GM12892 (cell line): ENCODE measurements around the gene MYH3.

Source experiments
- DNase-seq: peaks from one replicate; pipeline ENCODE4 v3.0.0; 2011; ENCODE audit not compliant: insufficient read length
- FAIRE-seq: peaks from 2 replicates; lab custom pipeline; 2011; peaks lifted over from hg19 to GRCh38; lab: Jason Lieb, UNC
- POLR2A ChIP-seq: IDR thresholded peaks from 2 replicates; pipeline ENCODE4 v1.6.1; 2011; ENCODE audit warnings: low read depth, low read length, control low read depth
- POLR2AphosphoS5 ChIP-seq: IDR thresholded peaks from 2 replicates; pipeline ENCODE4 v1.6.1; 2011; ENCODE audit warnings: low read depth, low read length, control low read depth
- TAF1 ChIP-seq: IDR thresholded peaks from 2 replicates; pipeline ENCODE4 v1.6.1; 2011; ENCODE audit warnings: low read depth, mild to moderate bottlenecking, control low read depth, low read length, borderline replicate concordance

Gene MYH3

GRCh38 chr17:10674704-10675103 is 17.6 kb upstream of the MYH3 start:
- DNase-seq: no peak
- FAIRE-seq: no peak
- TF ChIP-seq TAF1 (no peak), POLR2A (no peak), POLR2AphosphoS5 (no peak)

DNA sequence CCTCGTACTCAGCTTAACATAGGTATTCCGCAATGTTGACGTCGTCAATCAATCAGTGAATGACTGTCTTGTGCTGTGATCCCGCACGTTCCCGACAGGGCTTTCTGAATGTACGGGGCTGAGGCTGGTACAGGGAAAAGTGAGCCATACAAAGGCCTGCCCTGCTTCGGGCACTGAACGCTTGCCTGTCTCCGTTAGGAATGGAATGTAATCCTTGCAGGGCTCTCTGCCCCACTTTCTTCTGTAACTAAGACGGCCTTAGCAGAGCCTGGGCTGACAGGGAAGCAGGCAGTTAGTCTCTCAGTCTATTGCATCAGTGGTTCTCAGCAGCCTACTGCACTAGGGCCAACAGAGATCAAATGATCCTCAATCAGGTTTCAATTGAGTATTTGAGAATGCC is 16.2 kb upstream of the MYH3 start:
- no peak for DNase-seq
- FAIRE-seq: no peak
- no peak for TF ChIP-seq TAF1
- no peak for TF ChIP-seq POLR2AphosphoS5
- no peak for TF ChIP-seq POLR2A

GRCh38 chr17:10668775-10669174 is 11.7 kb upstream of the MYH3 start:
- TF ChIP-seq TAF1 (no peak), POLR2AphosphoS5 (no peak), POLR2A (no peak)
- no peak for DNase-seq
- FAIRE-seq: no peak

DNA sequence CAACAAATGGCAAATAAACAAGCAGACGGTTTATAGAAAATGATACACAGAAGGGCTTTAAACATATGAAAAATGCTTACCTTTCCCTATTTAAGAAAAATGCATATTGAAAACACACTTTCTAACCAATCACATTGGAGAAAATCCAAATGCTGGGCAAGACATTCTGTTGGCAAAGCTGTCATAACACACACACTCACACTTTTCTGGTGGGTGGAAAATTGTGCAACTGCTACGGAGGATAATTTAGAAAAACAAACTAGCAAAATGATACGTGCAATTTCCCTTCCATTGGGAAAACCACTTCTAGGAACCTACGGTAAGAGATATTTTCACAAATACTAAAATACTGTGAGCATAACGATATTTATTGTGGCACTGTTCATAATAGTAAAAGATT is 9.8 kb upstream of the MYH3 start:
- TF ChIP-seq TAF1 (no peak), POLR2A (no peak), POLR2AphosphoS5 (no peak)
- DNase-seq (no peak), FAIRE-seq (no peak)

GRCh38 chr17:10664571-10664970 is 7.5 kb upstream of the MYH3 start:
- TF ChIP-seq TAF1 (no peak), POLR2A (no peak), POLR2AphosphoS5 (no peak)
- no peak for DNase-seq
- FAIRE-seq: no peak

DNA sequence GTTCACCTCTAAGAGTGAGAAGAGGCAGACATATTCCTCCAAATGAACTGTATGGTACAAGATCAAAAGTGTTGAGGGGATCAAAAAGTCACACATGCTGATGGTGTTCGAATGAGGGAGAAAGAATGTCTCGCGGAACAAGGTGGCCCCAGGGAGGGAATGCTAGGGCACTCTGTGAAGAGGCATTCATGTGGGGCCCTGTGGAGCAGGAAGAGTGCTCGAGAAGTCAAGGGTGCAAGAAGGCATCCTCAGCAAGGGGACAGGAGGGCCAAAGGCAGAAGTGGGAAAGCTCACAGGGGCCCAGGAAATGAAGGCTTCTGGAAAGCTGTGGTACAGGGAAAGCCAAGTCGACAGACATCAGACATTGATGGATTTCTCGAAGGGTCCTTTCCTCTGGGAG is 6.1 kb upstream of the MYH3 start:
- TF ChIP-seq POLR2A (no peak), TAF1 (no peak), POLR2AphosphoS5 (no peak)
- DNase-seq (no peak), FAIRE-seq (no peak)

GRCh38 chr17:10661437-10661836 is 4.3 kb upstream of the MYH3 start:
- FAIRE-seq (no peak), DNase-seq (no peak)
- TF ChIP-seq POLR2A (no peak), TAF1 (no peak), POLR2AphosphoS5 (no peak)

DNA sequence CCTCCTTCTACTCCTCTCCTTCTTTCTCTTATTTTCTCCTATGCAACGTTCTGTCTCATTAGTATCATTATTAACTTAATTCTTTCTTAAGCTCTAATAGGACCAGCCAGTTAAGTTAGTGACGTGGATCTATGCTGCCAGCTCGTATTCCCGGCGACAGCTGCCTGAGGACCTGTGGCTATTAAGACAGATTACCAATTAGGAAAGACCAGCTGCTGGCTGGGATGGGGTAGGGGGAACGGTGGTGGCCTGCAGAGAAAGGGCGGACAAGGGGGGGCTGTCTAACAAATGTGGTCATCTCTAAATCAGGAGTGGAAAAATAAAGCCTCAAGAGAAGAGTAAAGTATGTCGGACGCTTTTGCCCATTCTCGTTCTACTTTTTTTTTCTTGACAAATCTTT is 770 bp upstream of the MYH3 start:
- DNase-seq (no peak), FAIRE-seq (no peak)
- TF ChIP-seq POLR2A (no peak), POLR2AphosphoS5 (no peak), TAF1 (no peak)

DNA sequence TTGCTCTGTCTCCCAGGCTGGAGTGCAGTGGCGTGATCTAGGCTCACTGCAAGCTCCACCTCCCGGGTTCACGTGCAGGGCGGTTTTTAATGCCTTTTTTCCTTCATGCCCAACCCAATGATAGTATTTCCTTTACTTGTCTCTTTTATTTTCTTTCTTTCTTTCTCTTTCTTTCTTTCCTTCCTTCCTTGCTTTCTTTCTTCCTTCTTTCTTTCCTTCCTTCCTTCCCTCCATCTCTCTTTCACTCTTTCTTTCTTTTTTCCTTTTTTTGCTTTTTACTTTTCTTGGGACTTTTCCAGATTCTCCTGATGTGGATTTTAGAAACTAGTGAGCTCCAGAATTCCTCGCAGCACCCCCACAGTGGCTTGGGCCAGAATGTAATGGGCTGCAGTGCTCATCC is 3.1 kb downstream of the MYH3 start:
- TF ChIP-seq TAF1 (no peak), POLR2AphosphoS5 (no peak), POLR2A (no peak)
- DNase-seq (no peak), FAIRE-seq (no peak)

GRCh38 chr17:10652984-10653659 is 4.0 kb downstream of the MYH3 start:
- DNase-seq (no peak), FAIRE-seq (no peak)
- no peak for TF ChIP-seq TAF1
- no peak for TF ChIP-seq POLR2A
- TF ChIP-seq POLR2AphosphoS5: no peak

GRCh38 chr17:10651927-10652326 is 5.2 kb downstream of the MYH3 start:
- DNase-seq: no peak
- TF ChIP-seq POLR2AphosphoS5 (no peak), POLR2A (no peak), TAF1 (no peak)
- no peak for FAIRE-seq

DNA sequence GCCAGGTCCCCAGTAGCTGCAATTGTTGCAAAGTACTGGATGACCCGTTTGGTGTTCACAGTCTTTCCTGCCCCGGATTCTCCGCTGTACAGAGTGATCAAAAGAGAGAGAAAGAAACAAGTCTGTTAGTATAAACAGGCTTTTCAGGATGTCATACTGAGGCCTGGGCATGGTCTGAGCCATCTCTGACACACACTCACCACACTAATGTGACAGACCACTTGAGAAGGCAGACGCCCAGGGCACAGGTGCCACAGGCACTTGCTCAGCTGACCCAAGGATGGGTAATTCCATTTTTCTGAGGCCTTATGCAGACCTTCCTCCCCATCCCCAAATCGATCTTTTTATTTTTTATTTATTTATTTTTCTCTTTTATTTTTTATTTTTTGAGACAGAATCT is 7.5 kb downstream of the MYH3 start:
- no peak for FAIRE-seq
- no peak for DNase-seq
- TF ChIP-seq POLR2A (no peak), TAF1 (no peak), POLR2AphosphoS5 (no peak)

DNA sequence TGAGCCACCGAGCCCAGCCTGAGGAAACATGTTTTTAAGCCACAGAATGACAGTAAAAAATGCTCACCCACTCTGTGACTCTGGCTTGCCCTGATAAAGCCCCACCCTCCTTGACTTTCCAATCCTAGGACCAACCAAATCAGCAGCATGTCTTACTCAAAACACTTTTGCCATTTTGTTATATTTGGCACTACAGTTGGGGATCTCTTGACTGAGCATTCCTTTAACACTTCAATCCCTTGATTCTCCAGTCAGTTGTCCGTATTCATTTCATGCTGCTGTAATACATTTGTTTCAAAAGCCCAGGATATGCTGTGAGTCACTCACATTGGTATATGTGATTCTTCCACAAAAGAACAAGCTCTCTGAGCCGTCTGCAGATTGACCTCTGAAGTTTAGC is 8.2 kb downstream of the MYH3 start:
- FAIRE-seq (no peak), DNase-seq (no peak)
- TF ChIP-seq POLR2A: no peak
- no peak for TF ChIP-seq POLR2AphosphoS5
- TF ChIP-seq TAF1: no peak

DNA sequence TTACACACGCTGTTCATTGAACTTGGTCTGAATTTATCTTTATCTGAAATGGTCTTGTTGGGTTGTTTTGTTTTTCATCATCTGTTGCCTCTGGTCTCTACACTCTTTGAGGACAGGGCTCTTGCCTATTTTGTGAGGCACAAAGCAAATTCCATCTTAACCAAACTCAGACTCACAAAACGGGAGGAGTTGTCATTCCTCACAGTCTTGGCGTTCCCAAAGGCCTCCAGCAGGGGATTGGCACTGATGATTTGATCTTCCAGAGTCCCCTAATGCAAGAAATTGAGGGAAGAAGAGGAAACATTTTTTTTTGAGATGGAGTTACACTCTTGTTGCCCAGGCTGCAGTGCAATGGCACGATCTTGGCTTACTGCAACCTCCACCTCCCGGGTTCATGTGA is 8.7 kb downstream of the MYH3 start:
- FAIRE-seq: no peak
- DNase-seq: no peak
- no peak for TF ChIP-seq POLR2A
- TF ChIP-seq TAF1: no peak
- TF ChIP-seq POLR2AphosphoS5: no peak
